Measurements from ENCODE around the gene RPAIN. TPM values are rescaled to one million over a fixed set of nuclear protein-coding genes. Genes with fewer than 3 reads are reported as not detected.

Gene RPAIN
- total RNA-seq, 1 experiment from 2014 or later, result 56.3 TPM

DNA sequence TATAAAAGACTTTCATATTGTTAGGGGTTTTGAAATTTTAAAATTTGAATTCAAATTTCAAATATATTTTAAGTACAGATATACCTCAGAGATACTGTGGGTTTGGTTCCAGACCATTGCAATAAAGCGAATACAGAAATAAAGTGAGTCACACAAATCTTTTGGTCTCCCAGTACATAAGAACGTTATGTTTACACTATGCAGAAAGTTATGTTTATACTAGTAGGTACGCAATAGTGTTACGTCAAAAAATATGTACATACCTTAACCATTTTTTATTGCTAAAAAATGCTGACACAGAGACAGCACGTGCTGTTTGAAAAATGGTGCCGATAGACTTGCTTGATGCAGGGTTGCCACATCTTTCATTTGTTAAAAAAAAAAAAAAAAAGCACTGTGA is 20.2 kb upstream of the RPAIN start:
- DNase-seq, result no peak
- TF ChIP-seq, protein P1, sequence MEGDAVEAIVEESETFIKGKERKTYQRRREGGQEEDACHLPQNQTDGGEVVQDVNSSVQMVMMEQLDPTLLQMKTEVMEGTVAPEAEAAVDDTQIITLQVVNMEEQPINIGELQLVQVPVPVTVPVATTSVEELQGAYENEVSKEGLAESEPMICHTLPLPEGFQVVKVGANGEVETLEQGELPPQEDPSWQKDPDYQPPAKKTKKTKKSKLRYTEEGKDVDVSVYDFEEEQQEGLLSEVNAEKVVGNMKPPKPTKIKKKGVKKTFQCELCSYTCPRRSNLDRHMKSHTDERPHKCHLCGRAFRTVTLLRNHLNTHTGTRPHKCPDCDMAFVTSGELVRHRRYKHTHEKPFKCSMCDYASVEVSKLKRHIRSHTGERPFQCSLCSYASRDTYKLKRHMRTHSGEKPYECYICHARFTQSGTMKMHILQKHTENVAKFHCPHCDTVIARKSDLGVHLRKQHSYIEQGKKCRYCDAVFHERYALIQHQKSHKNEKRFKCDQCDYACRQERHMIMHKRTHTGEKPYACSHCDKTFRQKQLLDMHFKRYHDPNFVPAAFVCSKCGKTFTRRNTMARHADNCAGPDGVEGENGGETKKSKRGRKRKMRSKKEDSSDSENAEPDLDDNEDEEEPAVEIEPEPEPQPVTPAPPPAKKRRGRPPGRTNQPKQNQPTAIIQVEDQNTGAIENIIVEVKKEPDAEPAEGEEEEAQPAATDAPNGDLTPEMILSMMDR (conservative IDR thresholded peaks at IDR 0.05), result no peak
- no peak for TF ChIP-seq EZH2 (IDR thresholded peaks at IDR 0.05; ENCODE audit: low read depth)
- BruUV-seq (replicated peaks), result no TSS peak
- no peaks in the 10 kb centered on the region for H3K79me2 ChIP-seq (ENCODE audit: low read depth)
- H3K9me3 ChIP-seq (ENCODE audit: insufficient read depth, low read depth), result no peaks in the 10 kb centered on the region
- no peaks in the 10 kb centered on the region for H3K27me3 ChIP-seq (ENCODE audit: insufficient read depth, low read depth)
- H3K36me3 ChIP-seq (ENCODE audit: low read depth), result peaks cover 58% of the 10 kb centered on the region
- intact Hi-C loops (cut with micrococcal nuclease; ENCODE audit: unreplicated experiment), result no loop called here
- peaks cover 12% of the 10 kb centered on the region; the same call in 1 of the 2 replicates for H3F3A ChIP-seq (ENCODE audit: insufficient read depth, low read depth)
- no peak overlapping the region for H3K27ac ChIP-seq
- POLR2A ChIA-PET (ENCODE audit: unreplicated experiment), result no interaction called here
- no peaks in the 10 kb centered on the region for H3K9me2 ChIP-seq (ENCODE audit: insufficient read depth)
- no peak overlapping the region for H2AFZ ChIP-seq
- no peak overlapping the region for H3K4me2 ChIP-seq
- peaks cover 20% of the 10 kb centered on the region for H4K20me1 ChIP-seq (ENCODE audit: insufficient read depth)
- CTCF ChIA-PET, result no interaction called here
- H3K4me1 ChIP-seq (replicated peaks; ENCODE audit: insufficient read depth), result no peaks in the 10 kb centered on the region
- no peak overlapping the region for H3K4me3 ChIP-seq

DNA sequence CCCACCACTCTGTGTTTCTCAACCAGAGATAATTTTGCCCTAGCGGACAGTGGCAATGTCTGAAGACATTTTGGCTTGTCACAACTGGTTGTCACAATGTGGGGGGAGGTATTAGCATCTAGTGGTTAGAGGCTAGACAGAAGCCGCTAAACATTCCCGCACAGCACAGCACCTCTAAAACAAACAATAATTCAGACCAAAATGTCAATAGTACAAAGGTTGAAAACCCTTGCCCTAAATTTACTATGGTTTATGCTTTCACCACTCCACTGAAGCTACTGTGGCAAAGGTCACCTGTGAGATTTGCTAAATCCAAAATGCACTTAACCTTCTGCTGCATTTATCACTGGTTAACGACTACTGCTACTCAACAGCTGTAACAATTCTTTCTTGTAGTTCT is 14.6 kb upstream of the RPAIN start:
- intact Hi-C loops (cut with micrococcal nuclease; ENCODE audit: unreplicated experiment), result no loop called here
- TF ChIP-seq, protein P1 (conservative IDR thresholded peaks at IDR 0.05), result no peak
- no peak for TF ChIP-seq EZH2 (IDR thresholded peaks at IDR 0.05; ENCODE audit: low read depth)
- ChIA-PET POLR2A (ENCODE audit: unreplicated experiment) (interaction anchor here (0.7 kb wide), 1 partner anchor 33 kb away, joined by 5 read pairs; no protein-coding TSS in a partner anchor), CTCF (no interaction called here)
- BruUV-seq (replicated peaks), result no TSS peak
- Histone ChIP-seq H3K9me2 (ENCODE audit: insufficient read depth) (no peaks in the 10 kb centered on the region), H3K9me3 (ENCODE audit: insufficient read depth, low read depth) (no peaks in the 10 kb centered on the region), H3K4me1 (replicated peaks; ENCODE audit: insufficient read depth) (no peaks in the 10 kb centered on the region), H3K4me2 (no peak overlapping the region), H3K27me3 (ENCODE audit: insufficient read depth, low read depth) (no peaks in the 10 kb centered on the region), H3K79me2 (ENCODE audit: low read depth) (peaks cover 7% of the 10 kb centered on the region; the same call in 1 of the 2 replicates), H3K36me3 (ENCODE audit: low read depth) (peaks cover 78% of the 10 kb centered on the region), H2AFZ (no peak overlapping the region), H4K20me1 (ENCODE audit: insufficient read depth) (peaks cover 30% of the 10 kb centered on the region), H3K27ac (no peak overlapping the region), H3F3A (ENCODE audit: insufficient read depth, low read depth) (peaks cover 16% of the 10 kb centered on the region; the same call in 1 of the 2 replicates), H3K4me3 (no peak overlapping the region)
- DNase-seq, result no peak

DNA sequence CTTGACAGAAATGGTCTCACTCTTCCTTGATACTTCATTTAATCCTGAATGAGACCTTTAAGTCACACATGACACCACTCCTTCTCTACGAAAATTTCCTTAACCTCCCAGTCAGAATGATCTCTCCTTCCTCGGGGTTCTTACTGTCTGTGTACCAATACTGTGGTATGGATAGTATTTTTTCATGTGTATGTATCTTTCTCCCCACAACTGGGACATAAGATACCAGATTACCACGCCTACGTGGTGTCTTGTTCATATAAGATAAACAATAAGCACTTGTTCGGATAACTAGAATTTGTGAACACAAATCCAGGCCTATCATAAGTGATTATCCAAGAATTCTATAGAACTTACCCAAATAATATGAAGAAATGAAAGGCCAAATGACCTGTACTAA is 11.8 kb upstream of the RPAIN start:
- no peak for DNase-seq
- Histone ChIP-seq H3K4me2 (no peak overlapping the region), H3K27ac (no peak overlapping the region), H3F3A (ENCODE audit: insufficient read depth, low read depth) (peaks cover 9% of the 10 kb centered on the region), H2AFZ (no peak overlapping the region), H3K27me3 (ENCODE audit: insufficient read depth, low read depth) (no peaks in the 10 kb centered on the region), H3K79me2 (ENCODE audit: low read depth) (peaks cover 32% of the 10 kb centered on the region), H4K20me1 (ENCODE audit: insufficient read depth) (peaks cover 30% of the 10 kb centered on the region), H3K9me2 (ENCODE audit: insufficient read depth) (no peaks in the 10 kb centered on the region), H3K36me3 (ENCODE audit: low read depth) (peaks cover 87% of the 10 kb centered on the region), H3K9me3 (ENCODE audit: insufficient read depth, low read depth) (no peaks in the 10 kb centered on the region), H3K4me1 (replicated peaks; ENCODE audit: insufficient read depth) (peaks cover 4% of the 10 kb centered on the region), H3K4me3 (no peak overlapping the region)
- TF ChIP-seq, protein P1 (conservative IDR thresholded peaks at IDR 0.05), result no peak
- no peak for TF ChIP-seq EZH2 (IDR thresholded peaks at IDR 0.05; ENCODE audit: low read depth)
- POLR2A ChIA-PET (ENCODE audit: unreplicated experiment), result no interaction called here
- CTCF ChIA-PET, result no interaction called here
- intact Hi-C loops (cut with micrococcal nuclease; ENCODE audit: unreplicated experiment), result no loop called here
- no TSS peak for BruUV-seq (replicated peaks)
